ENCODE measurements around the gene COL23A1.

Gene COL23A1

GRCh38 chr5:178476972-178477754 lies 113.0 kb downstream of the COL23A1 start:
- no peak overlapping the region for H3K4me3 Mint-ChIP-seq
- no peaks in the 10 kb centered on the region for H3K4me1 Mint-ChIP-seq (ENCODE audit: low read depth)
- no peaks in the 10 kb centered on the region for H3K36me3 Mint-ChIP-seq (ENCODE audit: low read depth)
- H3K9me3 Mint-ChIP-seq = no peaks in the 10 kb centered on the region
- H3K27ac Mint-ChIP-seq = no peak overlapping the region
- H3K27me3 Mint-ChIP-seq = no peaks in the 10 kb centered on the region

DNA sequence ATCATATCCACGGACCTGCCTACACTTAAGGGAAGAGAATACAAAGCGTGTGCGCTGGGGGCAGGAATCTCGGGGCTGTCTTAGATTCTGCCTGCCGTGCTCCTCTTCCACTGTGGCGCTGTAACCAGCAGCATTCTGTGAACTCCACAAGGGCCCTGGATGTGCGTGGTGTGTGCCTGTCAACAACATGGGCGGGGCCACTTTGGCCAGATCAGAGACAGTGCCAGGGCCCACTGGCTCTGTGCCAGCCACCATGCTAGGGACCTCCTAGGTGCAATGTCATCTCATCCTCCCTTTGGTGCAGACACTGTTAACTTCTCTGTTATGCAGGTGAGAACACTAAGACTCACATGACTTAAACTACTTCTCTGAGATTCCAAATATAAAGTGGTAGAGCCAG lies 113.7 kb downstream of the COL23A1 start:
- H3K4me3 Mint-ChIP-seq = no peak overlapping the region
- H3K27me3 Mint-ChIP-seq = no peaks in the 10 kb centered on the region
- H3K27ac Mint-ChIP-seq = no peak overlapping the region
- H3K4me1 Mint-ChIP-seq (ENCODE audit: low read depth) = no peaks in the 10 kb centered on the region
- H3K36me3 Mint-ChIP-seq (ENCODE audit: low read depth) = no peaks in the 10 kb centered on the region
- no peaks in the 10 kb centered on the region for H3K9me3 Mint-ChIP-seq

GRCh38 chr5:178475422-178475821 lies 114.8 kb downstream of the COL23A1 start:
- H3K36me3 Mint-ChIP-seq (ENCODE audit: low read depth) = no peaks in the 10 kb centered on the region
- no peaks in the 10 kb centered on the region for H3K4me1 Mint-ChIP-seq (ENCODE audit: low read depth)
- H3K4me3 Mint-ChIP-seq = no peak overlapping the region
- no peaks in the 10 kb centered on the region for H3K27me3 Mint-ChIP-seq
- no peaks in the 10 kb centered on the region for H3K9me3 Mint-ChIP-seq
- no peak overlapping the region for H3K27ac Mint-ChIP-seq

- Mint-ChIP-seq H3K4me3 (no peak overlapping the region), H3K9me3 (no peaks in the 10 kb centered on the region), H3K36me3 (ENCODE audit: low read depth) (no peaks in the 10 kb centered on the region), H3K27me3 (no peaks in the 10 kb centered on the region), H3K4me1 (ENCODE audit: low read depth) (no peaks in the 10 kb centered on the region), H3K27ac (no peak overlapping the region)
Observed at GRCh38 chr5:178474562-178475184, 115.5 kb downstream of the COL23A1 start.

GRCh38 chr5:178473854-178474253 lies 116.3 kb downstream of the COL23A1 start:
- H3K36me3 Mint-ChIP-seq (ENCODE audit: low read depth) = no peaks in the 10 kb centered on the region
- H3K9me3 Mint-ChIP-seq = no peaks in the 10 kb centered on the region
- H3K4me3 Mint-ChIP-seq = no peak overlapping the region
- no peaks in the 10 kb centered on the region for H3K27me3 Mint-ChIP-seq
- no peaks in the 10 kb centered on the region for H3K4me1 Mint-ChIP-seq (ENCODE audit: low read depth)
- no peak overlapping the region for H3K27ac Mint-ChIP-seq

GRCh38 chr5:178472138-178472537 lies 118.1 kb downstream of the COL23A1 start:
- H3K27me3 Mint-ChIP-seq = no peaks in the 10 kb centered on the region

DNA sequence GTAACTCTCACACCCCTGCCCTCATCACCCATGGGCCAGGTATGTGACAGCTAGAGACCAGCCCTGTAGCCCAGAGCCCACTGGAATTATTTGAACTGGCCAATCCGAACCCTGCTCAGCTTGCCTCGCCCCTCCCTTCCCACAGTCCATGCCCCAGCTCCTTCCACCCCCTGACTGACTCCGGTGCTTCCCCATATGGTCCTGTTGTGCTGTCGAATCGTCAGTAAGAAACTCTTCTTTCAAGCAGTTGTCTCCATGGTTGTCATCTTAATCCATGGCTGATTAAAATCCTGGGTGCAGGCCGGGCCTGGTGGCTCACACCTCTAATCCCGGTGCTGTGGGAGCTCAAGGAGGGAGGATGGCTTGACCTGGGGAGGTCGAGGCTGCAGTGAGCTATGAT lies 118.5 kb downstream of the COL23A1 start:
- H3K4me3 Mint-ChIP-seq = no peak overlapping the region
- no peaks in the 10 kb centered on the region for H3K36me3 Mint-ChIP-seq (ENCODE audit: low read depth)
- H3K27ac Mint-ChIP-seq = no peak overlapping the region
- no peaks in the 10 kb centered on the region for H3K4me1 Mint-ChIP-seq (ENCODE audit: low read depth)
- H3K9me3 Mint-ChIP-seq = no peaks in the 10 kb centered on the region
- no peaks in the 10 kb centered on the region for H3K27me3 Mint-ChIP-seq

More at GRCh38 chr5:178472138-178472537, 118.1 kb downstream of the COL23A1 start:
- Mint-ChIP-seq H3K9me3 (no peaks in the 10 kb centered on the region), H3K27ac (no peak overlapping the region), H3K4me3 (no peak overlapping the region), H3K4me1 (ENCODE audit: low read depth) (no peaks in the 10 kb centered on the region), H3K36me3 (ENCODE audit: low read depth) (no peaks in the 10 kb centered on the region)

GRCh38 chr5:178470760-178471025 lies 119.5 kb downstream of the COL23A1 start:
- H3K4me1 Mint-ChIP-seq (ENCODE audit: low read depth) = no peaks in the 10 kb centered on the region
- H3K36me3 Mint-ChIP-seq (ENCODE audit: low read depth) = no peaks in the 10 kb centered on the region
- no peaks in the 10 kb centered on the region for H3K9me3 Mint-ChIP-seq
- no peak overlapping the region for H3K27ac Mint-ChIP-seq
- no peak overlapping the region for H3K4me3 Mint-ChIP-seq
- H3K27me3 Mint-ChIP-seq = no peaks in the 10 kb centered on the region

DNA sequence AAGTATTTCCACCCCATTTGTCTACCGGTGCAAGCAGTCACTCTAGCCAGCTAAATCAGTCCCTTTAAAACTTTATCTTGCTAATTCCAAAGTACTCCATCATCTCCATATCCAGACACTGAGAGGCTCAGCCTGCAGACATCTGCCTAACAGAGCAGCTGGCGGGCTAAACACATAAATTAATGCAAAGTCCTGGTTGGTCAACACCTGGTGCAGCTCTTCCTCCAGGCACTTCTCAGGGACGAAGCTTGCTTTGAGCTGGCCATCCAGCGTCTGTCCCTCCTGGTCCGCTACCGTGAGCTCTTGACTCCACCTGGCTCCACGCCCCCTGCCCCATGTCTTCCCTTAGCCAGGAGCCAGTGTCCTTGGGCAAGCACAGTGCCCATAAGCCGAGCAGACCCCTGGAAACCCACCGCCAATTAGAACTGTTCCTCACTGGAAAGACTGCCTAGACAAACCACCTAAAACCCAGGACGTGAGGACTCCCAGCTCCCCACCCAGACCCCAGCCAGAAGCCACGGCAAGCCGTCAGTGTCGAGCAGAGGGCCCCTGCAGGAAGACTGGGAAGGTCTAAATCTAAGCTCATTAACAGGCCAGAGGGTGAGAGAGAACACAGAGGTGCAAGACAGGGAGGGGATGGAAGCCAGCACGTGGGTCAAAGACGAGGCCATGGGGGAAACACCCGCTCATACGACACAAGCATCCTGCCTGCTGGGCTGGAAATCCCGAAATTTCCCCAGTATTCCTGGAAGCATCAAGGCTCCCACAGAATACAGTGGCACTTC lies 120.0 kb downstream of the COL23A1 start:
- Mint-ChIP-seq H3K4me1 (ENCODE audit: low read depth) (no peaks in the 10 kb centered on the region), H3K9me3 (no peaks in the 10 kb centered on the region), H3K27me3 (no peaks in the 10 kb centered on the region), H3K27ac (no peak overlapping the region), H3K4me3 (no peak overlapping the region), H3K36me3 (ENCODE audit: low read depth) (no peaks in the 10 kb centered on the region)

DNA sequence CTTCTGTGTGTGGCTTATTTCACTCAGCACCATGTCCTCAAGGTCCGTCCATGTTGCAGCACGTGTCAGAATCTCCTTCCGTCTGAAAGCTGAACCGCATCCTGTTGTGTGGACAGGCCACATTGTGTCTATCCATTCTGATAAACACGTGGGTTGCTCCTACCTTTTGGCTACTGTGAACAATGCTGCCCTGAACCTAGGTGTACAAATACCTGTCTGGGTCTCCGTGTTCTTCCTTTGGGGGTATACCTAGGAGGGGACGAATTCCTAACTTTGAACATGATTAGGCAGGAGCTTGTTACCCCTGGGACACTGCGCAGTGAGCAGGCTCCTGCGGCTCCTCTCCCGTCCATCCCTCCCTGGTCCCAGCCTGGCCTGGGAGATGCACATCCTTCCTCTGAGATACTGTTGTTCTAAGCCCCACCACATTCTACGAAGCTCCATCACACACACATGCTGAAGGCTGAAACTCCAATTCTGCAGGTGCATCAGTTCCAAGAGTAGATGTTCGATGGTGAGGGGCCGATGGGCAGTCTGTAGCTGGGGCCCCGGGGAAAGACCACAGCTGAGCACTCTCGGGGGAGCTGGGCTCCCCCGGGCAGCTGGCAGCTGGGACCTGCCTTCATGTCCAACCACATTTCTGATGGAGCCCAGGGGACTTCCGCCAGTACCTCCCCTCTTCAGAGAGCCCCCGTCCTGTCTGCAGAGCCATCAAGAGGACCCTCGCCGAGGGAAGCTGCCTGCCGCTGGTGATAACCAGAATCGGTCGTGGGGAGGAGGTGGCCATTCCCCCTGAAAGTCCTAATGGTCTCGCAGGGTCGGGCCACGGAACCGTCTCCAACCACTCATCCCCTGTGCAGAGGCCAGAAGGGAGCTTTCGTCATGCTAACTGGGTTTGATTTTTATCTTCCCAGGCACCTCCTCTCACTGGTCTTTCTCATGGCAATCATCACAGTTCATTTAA lies 120.9 kb downstream of the COL23A1 start:
- H3K36me3 Mint-ChIP-seq (ENCODE audit: low read depth) = no peaks in the 10 kb centered on the region
- H3K27ac Mint-ChIP-seq = no peak overlapping the region
- no peak overlapping the region for H3K4me3 Mint-ChIP-seq
- no peaks in the 10 kb centered on the region for H3K27me3 Mint-ChIP-seq
- H3K4me1 Mint-ChIP-seq (ENCODE audit: low read depth) = no peaks in the 10 kb centered on the region
- H3K9me3 Mint-ChIP-seq = no peaks in the 10 kb centered on the region

GRCh38 chr5:178468196-178468685 lies 122.0 kb downstream of the COL23A1 start:
- H3K27ac Mint-ChIP-seq = no peak overlapping the region
- H3K27me3 Mint-ChIP-seq = no peaks in the 10 kb centered on the region
- H3K4me3 Mint-ChIP-seq = no peak overlapping the region
- no peaks in the 10 kb centered on the region for H3K4me1 Mint-ChIP-seq (ENCODE audit: low read depth)
- no peaks in the 10 kb centered on the region for H3K9me3 Mint-ChIP-seq
- H3K36me3 Mint-ChIP-seq (ENCODE audit: low read depth) = no peaks in the 10 kb centered on the region

GRCh38 chr5:178467568-178468195 lies 122.5 kb downstream of the COL23A1 start:
- Mint-ChIP-seq H3K27me3 (no peaks in the 10 kb centered on the region), H3K9me3 (no peaks in the 10 kb centered on the region), H3K4me3 (no peak overlapping the region)

DNA sequence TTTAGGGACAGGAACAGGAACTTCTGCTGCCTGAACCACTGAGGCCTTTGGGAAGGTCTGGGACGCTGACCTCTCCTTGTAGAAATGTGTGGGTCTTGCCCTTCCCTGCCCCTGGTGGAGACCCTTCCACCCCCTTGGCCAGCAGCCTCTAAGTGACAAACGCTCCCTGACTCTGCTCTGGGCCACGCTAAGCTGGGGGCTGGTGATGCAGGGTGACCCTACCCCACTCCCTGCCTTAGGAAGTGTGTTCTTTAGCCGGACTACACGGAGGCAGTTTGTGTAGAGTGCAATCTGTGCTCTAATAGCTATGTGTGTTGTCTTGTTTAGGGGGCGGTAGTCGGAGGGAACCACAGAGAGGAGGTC lies 123.0 kb downstream of the COL23A1 start:
- no peaks in the 10 kb centered on the region for H3K36me3 Mint-ChIP-seq (ENCODE audit: low read depth)
- H3K27ac Mint-ChIP-seq = no peak overlapping the region
- H3K27me3 Mint-ChIP-seq = no peaks in the 10 kb centered on the region
- no peak overlapping the region for H3K4me3 Mint-ChIP-seq
- no peaks in the 10 kb centered on the region for H3K4me1 Mint-ChIP-seq (ENCODE audit: low read depth)
- no peaks in the 10 kb centered on the region for H3K9me3 Mint-ChIP-seq

More at GRCh38 chr5:178467568-178468195, 122.5 kb downstream of the COL23A1 start:
- H3K36me3 Mint-ChIP-seq (ENCODE audit: low read depth) = no peaks in the 10 kb centered on the region
- H3K27ac Mint-ChIP-seq = no peak overlapping the region
- H3K4me1 Mint-ChIP-seq (ENCODE audit: low read depth) = no peaks in the 10 kb centered on the region

GRCh38 chr5:178466342-178466741 lies 123.9 kb downstream of the COL23A1 start:
- H3K36me3 Mint-ChIP-seq (ENCODE audit: low read depth) = no peaks in the 10 kb centered on the region
- H3K27me3 Mint-ChIP-seq = no peaks in the 10 kb centered on the region
- H3K9me3 Mint-ChIP-seq = no peaks in the 10 kb centered on the region
- H3K27ac Mint-ChIP-seq = no peak overlapping the region
- no peaks in the 10 kb centered on the region for H3K4me1 Mint-ChIP-seq (ENCODE audit: low read depth)
- H3K4me3 Mint-ChIP-seq = no peak overlapping the region
